Right cardiac atrium (tissue), 5 donors: ENCODE data around the gene VSTM2B. TPM values are rescaled to one million over a fixed set of nuclear protein-coding genes. Genes with fewer than 3 reads are reported as not detected.

Experiments used
- ATAC-seq, 2 donors: fragments of 200-7000 bp; cut with Tn5 transposase; one replicate each; pipeline versions ENCODE4 v1.8.0 to v1.9.1; 2020; ENCODE audit warnings: moderate library complexity in 2 of 2, mild to moderate bottlenecking in 1 of 2
- DNase-seq, 3 donors: peaks; one replicate each; pipeline ENCODE4 v3.0.0-alpha.2; 2020
- H3K27ac ChIP-seq: one replicate; pipeline ENCODE4 v1.5.1; 2013; ENCODE audit warnings: mild to moderate bottlenecking, low read length, control low read depth, moderate library complexity
- H3K27me3 ChIP-seq: one replicate; pipeline ENCODE4 v1.6.1; 2013; ENCODE audit not compliant: control insufficient read depth, insufficient read depth
- H3K4me1 ChIP-seq: one replicate; pipeline ENCODE4 v1.6.1; 2013; ENCODE audit warnings: low read length; ENCODE audit not compliant: control insufficient read depth, insufficient read depth
- H3K4me3 ChIP-seq: one replicate; pipeline ENCODE4 v1.5.1; 2013; ENCODE audit warnings: low read length, control low read depth
- H3K9me3 ChIP-seq: one replicate; pipeline ENCODE4 v1.6.1; 2013; ENCODE audit warnings: low read length; ENCODE audit not compliant: control insufficient read depth
- WGBS: extraction: QIAGEN DNeasy Blood & Tissue Kit; methylation state at CpG from one replicate; pipeline ENCODE4 v1.1.7; 2013; 5-methylcytosine and 5-hydroxymethylcytosine counted together
- intact Hi-C, 4 donors: fragments of 100-400 bp; cut with DNase I; formaldehyde crosslinking; loops; one replicate each; pipeline versions ENCODE4 v1.11.0 to v1.14.0; 2022 to 2023
- polyA plus RNA-seq: library from polyadenylated mRNA; stranded (reverse); fragments of 200-250 nt; gene quantifications from one replicate; pipeline ENCODE4 v1.2.3, GENCODE V29; 2013
- total RNA-seq, 4 donors: library from RNA; stranded (reverse); fragmentation: NEBNext Ultra II Directional; extraction: Animal tissue kit (Norgen Biotek cat#: 25700); gene quantifications; one replicate each; pipeline ENCODE4 v1.2.1, GENCODE V29; 2021
- donor health status: healthy with polysubstance abuse.
- donor health status: DM: no; HTN: yes; CAD: no.
- donor health status: DM: no; HTN: no; CAD: no.
- donor health status: DM: no; HTN: yes; CAD: no; lungs with severe emphysema.
- donor health status: DM: yes; HTN: yes; CAD: no.

VSTM2B gene
- total and polyA plus RNA-seq, 5 donors = not detected

- 76% methylated on average over 15 of the region's 15 CpGs for WGBS
- H3K27me3 ChIP-seq = no peaks in the 10 kb centered on the region
- no peak for ATAC-seq
These were observed 8.1 kb downstream of the VSTM2B start for GRCh38 chr19:29533578-29534544.

GRCh38 chr19:29535214-29535831 lies 9.5 kb downstream of the VSTM2B start:
- H3K9me3 ChIP-seq = no peaks in the 10 kb centered on the region
- ATAC-seq (no peak), DNase-seq (no peak)
- no peak overlapping the region for H3K4me3 ChIP-seq
- intact Hi-C loops = no loop called here
- 50% methylated on average over 19 of the region's 19 CpGs for WGBS
- H3K27ac ChIP-seq = no peak overlapping the region
- H3K4me1 ChIP-seq = no peaks in the 10 kb centered on the region
- no peaks in the 10 kb centered on the region for H3K27me3 ChIP-seq

More at GRCh38 chr19:29533578-29534544, 8.1 kb downstream of the VSTM2B start:
- no peak overlapping the region for H3K27ac ChIP-seq
- intact Hi-C loops = no loop called here
- DNase-seq = no peak
- peaks cover 3% of the 10 kb centered on the region for H3K4me1 ChIP-seq
- no peaks in the 10 kb centered on the region for H3K9me3 ChIP-seq
- no peak overlapping the region for H3K4me3 ChIP-seq

GRCh38 chr19:29535984-29536508 lies 10.3 kb downstream of the VSTM2B start:
- Histone ChIP-seq H3K9me3 (no peaks in the 10 kb centered on the region), H3K27me3 (no peaks in the 10 kb centered on the region), H3K4me1 (no peaks in the 10 kb centered on the region), H3K27ac (no peak overlapping the region), H3K4me3 (no peak overlapping the region)
- ATAC-seq (no peak), DNase-seq (no peak)
- 66% methylated on average over 4 of the region's 4 CpGs for WGBS
- intact Hi-C loops = no loop called here

GRCh38 chr19:29537181-29537580 lies 11.4 kb downstream of the VSTM2B start:
- no peaks in the 10 kb centered on the region for H3K4me1 ChIP-seq
- no peak overlapping the region for H3K27ac ChIP-seq
- no peak overlapping the region for H3K4me3 ChIP-seq
- ATAC-seq (no peak), DNase-seq (no peak)
- WGBS = 69% methylated on average over 7 of the region's 7 CpGs
- intact Hi-C loops = no loop called here
- no peaks in the 10 kb centered on the region for H3K9me3 ChIP-seq
- H3K27me3 ChIP-seq = no peaks in the 10 kb centered on the region

- Histone ChIP-seq H3K27me3 (no peaks in the 10 kb centered on the region), H3K4me1 (no peaks in the 10 kb centered on the region), H3K27ac (no peak overlapping the region), H3K9me3 (no peaks in the 10 kb centered on the region), H3K4me3 (no peak overlapping the region)
- intact Hi-C loops = no loop called here
- DNase-seq = no peak
- ATAC-seq = no peak
- 83% methylated on average over 11 of the region's 11 CpGs for WGBS
These were observed 11.8 kb downstream of the VSTM2B start for GRCh38 chr19:29537601-29538000.

GRCh38 chr19:29538146-29538545 lies 12.4 kb downstream of the VSTM2B start:
- Histone ChIP-seq H3K4me1 (no peaks in the 10 kb centered on the region), H3K4me3 (no peak overlapping the region), H3K27me3 (no peaks in the 10 kb centered on the region), H3K27ac (no peak overlapping the region), H3K9me3 (no peaks in the 10 kb centered on the region)
- intact Hi-C loops = no loop called here
- 86% methylated on average over 12 of the region's 12 CpGs for WGBS
- ATAC-seq = no peak
- no peak for DNase-seq

GRCh38 chr19:29538651-29539050 lies 12.9 kb downstream of the VSTM2B start:
- Histone ChIP-seq H3K27me3 (no peaks in the 10 kb centered on the region), H3K4me3 (no peak overlapping the region), H3K27ac (no peak overlapping the region), H3K4me1 (no peaks in the 10 kb centered on the region), H3K9me3 (no peaks in the 10 kb centered on the region)
- 63% methylated on average over 3 of the region's 3 CpGs for WGBS
- DNase-seq = no peak
- ATAC-seq = no peak
- intact Hi-C loops = no loop called here

- H3K4me3 ChIP-seq = no peak overlapping the region
- DNase-seq = no peak
- intact Hi-C loops = no loop called here
- no peak for ATAC-seq
- no peaks in the 10 kb centered on the region for H3K4me1 ChIP-seq
- no peaks in the 10 kb centered on the region for H3K27me3 ChIP-seq
- H3K27ac ChIP-seq = no peak overlapping the region
- WGBS = 81% methylated on average over 9 of the region's 9 CpGs
- H3K9me3 ChIP-seq = no peaks in the 10 kb centered on the region
These were observed 13.3 kb downstream of the VSTM2B start for GRCh38 chr19:29539131-29539530.

- WGBS = 27% methylated on average over 6 of the region's 6 CpGs
- Histone ChIP-seq H3K27me3 (no peaks in the 10 kb centered on the region), H3K4me1 (no peaks in the 10 kb centered on the region), H3K27ac (no peak overlapping the region), H3K4me3 (no peak overlapping the region), H3K9me3 (no peaks in the 10 kb centered on the region)
- no peak for DNase-seq
- ATAC-seq = no peak
- intact Hi-C loops = no loop called here
These were observed 13.9 kb downstream of the VSTM2B start for GRCh38 chr19:29539670-29540069.

- Histone ChIP-seq H3K27ac (no peak overlapping the region), H3K4me1 (no peaks in the 10 kb centered on the region), H3K9me3 (no peaks in the 10 kb centered on the region), H3K27me3 (no peaks in the 10 kb centered on the region), H3K4me3 (no peak overlapping the region)
- ATAC-seq (no peak), DNase-seq (no peak)
- intact Hi-C loops = no loop called here
- WGBS = 50% methylated on average over 1 of the region's 1 CpG
These were observed 14.3 kb downstream of the VSTM2B start for GRCh38 chr19:29540114-29540513.
